Ovary (tissue), 9 donors: Measurements from ENCODE around the gene CYB5RL. TPM values are rescaled to one million over a fixed set of nuclear protein-coding genes. Genes with fewer than 3 reads are reported as not detected.
"Not testable (repeated sequence)": the region's sequence is repeated elsewhere in the genome, so short reads cannot be mapped to it uniquely, and the experiment has no call there.

Experiments
- DNase-seq, 5 donors: peaks; one replicate each; pipeline ENCODE4 v3.0.0-alpha.2; 2019 to 2020
- H3K27ac ChIP-seq, 2 donors: fragments of 200-600 bp; one replicate each; pipeline versions ENCODE4 v1.5.1 to v1.8.0; 2019 to 2022
- H3K27me3 ChIP-seq: fragments of 200-600 bp; one replicate; pipeline ENCODE4 v1.8.0; 2022
- H3K36me3 ChIP-seq: fragments of 200-600 bp; sonication (generic); one replicate; pipeline ENCODE4 v1.5.1; 2019
- H3K4me1 ChIP-seq: one replicate; pipeline ENCODE4 v1.8.1; 2013; ENCODE audit warnings: mild to moderate bottlenecking, moderate library complexity; ENCODE audit not compliant: insufficient read depth
- H3K4me3 ChIP-seq: fragments of 200-600 bp; sonication (generic); one replicate; pipeline ENCODE4 v1.5.1; 2017
- H3K9me3 ChIP-seq, 2 donors: fragments of 200-600 bp in 1 of 2; sonication (generic) in 1 of 2; one replicate each; pipeline versions ENCODE4 v1.5.1 to v1.8.1; 2013 to 2019; ENCODE audit warnings: mild to moderate bottlenecking in 1 of 2, moderate library complexity in 1 of 2
- EP300 ChIP-seq: sonication (generic); formaldehyde crosslinking; IDR thresholded peaks from one replicate; pipeline ENCODE4 v1.6.1; 2017; ENCODE audit warnings: antibody characterized with exemption
- POLR2A ChIP-seq: fragments of 450-650 bp; IDR thresholded peaks from one replicate; pipeline ENCODE4 v1.6.1; 2017; ENCODE audit warnings: antibody characterized with exemption, mild to moderate bottlenecking, moderate library complexity
- WGBS, 3 donors: extraction: QIAGEN DNeasy Blood & Tissue Kit in 1 of 3; methylation state at CpG; one replicate each; pipeline versions ENCODE4 v1.1.5 to v1.1.7; 2013 to 2017; 5-methylcytosine and 5-hydroxymethylcytosine counted together
- intact Hi-C, 4 donors: fragments of 100-400 bp; cut with DNase I; formaldehyde crosslinking; loops; one replicate each; pipeline versions ENCODE4 v1.11.0 to v1.15.1; 2022 to 2023
- polyA plus RNA-seq, 2 donors: library from polyadenylated mRNA; stranded (reverse); fragments of 200-250 nt in 1 of 2; fragments of 350-450 nt in 1 of 2; fragmentation: Illumina TruSeq in 1 of 2; extraction: RNeasy Lipid Tissue Mini Kit (QIAGEN cat#74804) in 1 of 2; gene quantifications; one replicate each; pipeline ENCODE4 v1.2.3, GENCODE V29; 2013 to 2014
- total RNA-seq, 7 donors: library from RNA; depleted of rRNA in 2 of 7; stranded (reverse); fragments of >200 nt in 2 of 7; fragmentation: NEBNext Ultra II Directional in 3 of 7; extraction: Animal tissue kit (Norgen Biotek cat#: 25700) in 3 of 7; gene quantifications; one replicate each; pipeline versions ENCODE4 v1.1.0 to v1.2.4, GENCODE V29; 2016 to 2023
- TF ChIP-seq, protein P1 (sequence below), 3 donors: fragments of 450-650 bp in 2 of 3; fragments of 200-600 bp in 1 of 3; IDR thresholded peaks; one replicate each; pipeline versions ENCODE4 v1.5.1 to v1.8.0; 2016 to 2022; ENCODE audit warnings: antibody characterized with exemption in 3 of 3, mild to moderate bottlenecking in 1 of 3
- donor health status: DM: no; HTN: no; CAD: no; lungs with moderate emphysema.
- donor health status: DM: no; HTN: no; CAD: no.
- donor health status: Bipolar disorder and iron deficiency.
- donor health status: DM: yes; HTN: yes; CAD: no.
- donor health status: DM: no; HTN: no; CAD: no.
- donor health status: DM: yes; HTN: yes; CAD: no.

Gene CYB5RL
- total and polyA plus RNA-seq, 9 donors, result 2.3 to 9.6 (median 7.4) TPM

DNA sequence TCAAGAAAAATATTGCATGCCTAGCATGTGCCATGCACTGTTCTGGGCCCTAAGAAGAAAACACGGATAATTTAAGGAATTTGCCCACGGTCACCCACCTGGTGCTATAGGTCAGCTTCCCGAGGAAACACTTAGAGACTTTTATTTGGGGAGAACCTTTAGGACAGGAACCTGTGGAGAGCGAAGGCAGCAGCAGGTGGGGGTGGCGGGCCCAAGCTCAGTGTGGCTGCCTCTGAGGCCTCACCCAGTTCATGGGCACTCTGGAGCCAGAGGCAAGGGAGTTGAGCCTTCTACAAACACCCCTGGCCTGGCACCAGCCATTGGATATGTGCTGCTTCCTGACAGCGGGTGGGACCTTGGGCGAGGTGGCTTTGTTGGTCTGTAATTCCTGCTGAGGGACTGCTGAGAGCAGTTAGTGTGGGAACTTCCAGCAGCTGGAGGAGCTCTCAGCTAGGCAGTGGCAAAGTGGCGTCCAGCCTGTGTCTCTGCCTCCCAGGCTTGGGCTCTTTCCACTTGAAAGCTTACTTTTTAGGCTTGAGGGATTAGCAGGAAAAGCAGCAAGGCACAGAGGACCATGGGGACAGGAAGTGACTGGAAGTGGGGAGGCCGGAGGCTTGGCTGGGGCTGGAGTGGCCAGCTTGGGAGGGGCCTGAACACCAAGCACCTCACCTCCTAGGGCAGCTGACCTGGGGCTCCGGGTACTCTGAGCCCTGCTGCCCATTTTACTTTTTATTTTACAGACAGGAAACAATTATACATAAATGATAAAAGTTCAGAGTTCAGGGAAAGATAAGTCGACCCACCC, 19.3 kb upstream of the CYB5RL start:
- no peaks in the 10 kb centered on the region for H3K9me3 ChIP-seq
- peak in 1 of 5 donors; percentile 25 for DNase-seq
- peaks cover 14% of the 10 kb centered on the region for H3K4me1 ChIP-seq
- no peaks in the 10 kb centered on the region for H3K36me3 ChIP-seq
- intact Hi-C loops, result loop anchor here in 1 of 4 donors (10.0 kb wide), 1 partner anchor 276 kb away; no protein-coding TSS in a partner anchor
- TF ChIP-seq, protein P1, sequence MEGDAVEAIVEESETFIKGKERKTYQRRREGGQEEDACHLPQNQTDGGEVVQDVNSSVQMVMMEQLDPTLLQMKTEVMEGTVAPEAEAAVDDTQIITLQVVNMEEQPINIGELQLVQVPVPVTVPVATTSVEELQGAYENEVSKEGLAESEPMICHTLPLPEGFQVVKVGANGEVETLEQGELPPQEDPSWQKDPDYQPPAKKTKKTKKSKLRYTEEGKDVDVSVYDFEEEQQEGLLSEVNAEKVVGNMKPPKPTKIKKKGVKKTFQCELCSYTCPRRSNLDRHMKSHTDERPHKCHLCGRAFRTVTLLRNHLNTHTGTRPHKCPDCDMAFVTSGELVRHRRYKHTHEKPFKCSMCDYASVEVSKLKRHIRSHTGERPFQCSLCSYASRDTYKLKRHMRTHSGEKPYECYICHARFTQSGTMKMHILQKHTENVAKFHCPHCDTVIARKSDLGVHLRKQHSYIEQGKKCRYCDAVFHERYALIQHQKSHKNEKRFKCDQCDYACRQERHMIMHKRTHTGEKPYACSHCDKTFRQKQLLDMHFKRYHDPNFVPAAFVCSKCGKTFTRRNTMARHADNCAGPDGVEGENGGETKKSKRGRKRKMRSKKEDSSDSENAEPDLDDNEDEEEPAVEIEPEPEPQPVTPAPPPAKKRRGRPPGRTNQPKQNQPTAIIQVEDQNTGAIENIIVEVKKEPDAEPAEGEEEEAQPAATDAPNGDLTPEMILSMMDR (IDR thresholded peaks at IDR 0.05), result no peak
- no peak for TF ChIP-seq POLR2A
- TF ChIP-seq EP300, result no peak
- WGBS, 3 donors, result 51 to 59% (median 54%) methylated on average over 11 of the region's 11 CpGs
- H3K27ac ChIP-seq, result peak overlapping the region; percentile 45 to 59
- H3K27me3 ChIP-seq, result no peaks in the 10 kb centered on the region
- H3K4me3 ChIP-seq, result no peak overlapping the region

DNA sequence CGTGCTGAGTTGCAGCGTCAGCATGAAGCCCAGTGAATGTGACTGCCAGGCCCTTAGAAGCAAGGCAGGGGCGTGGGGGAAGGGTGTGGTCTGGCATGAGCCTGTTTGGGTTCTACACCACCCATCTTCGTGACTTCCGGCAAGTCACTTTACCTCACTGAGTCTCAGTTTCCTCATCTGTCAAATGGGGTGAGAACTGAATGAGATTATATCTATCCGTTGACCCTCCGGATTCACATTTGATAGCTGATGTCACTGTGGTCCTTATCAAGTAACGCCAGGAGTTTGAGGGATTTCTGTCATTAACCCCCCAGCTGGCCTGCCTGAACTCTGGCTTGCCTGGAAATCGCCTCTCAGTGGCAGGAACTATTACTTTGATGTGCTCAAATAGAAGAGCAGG, 15.7 kb upstream of the CYB5RL start:
- TF ChIP-seq EP300, result no peak
- no peak for TF ChIP-seq POLR2A
- TF ChIP-seq, protein P1 (IDR thresholded peaks at IDR 0.05), result no peak
- DNase-seq, result no peak
- Histone ChIP-seq H3K4me3 (no peak overlapping the region), H3K9me3 (no peaks in the 10 kb centered on the region), H3K4me1 (peaks cover 14% of the 10 kb centered on the region), H3K27ac (no peak overlapping the region), H3K36me3 (no peaks in the 10 kb centered on the region), H3K27me3 (no peaks in the 10 kb centered on the region)
- 91 to 94% (median 93%) methylated on average over 9 of the region's 9 CpGs for WGBS, 3 donors
- intact Hi-C loops, result loop anchor here in 1 of 4 donors (10.0 kb wide), 1 partner anchor 279 kb away; no protein-coding TSS in a partner anchor

DNA sequence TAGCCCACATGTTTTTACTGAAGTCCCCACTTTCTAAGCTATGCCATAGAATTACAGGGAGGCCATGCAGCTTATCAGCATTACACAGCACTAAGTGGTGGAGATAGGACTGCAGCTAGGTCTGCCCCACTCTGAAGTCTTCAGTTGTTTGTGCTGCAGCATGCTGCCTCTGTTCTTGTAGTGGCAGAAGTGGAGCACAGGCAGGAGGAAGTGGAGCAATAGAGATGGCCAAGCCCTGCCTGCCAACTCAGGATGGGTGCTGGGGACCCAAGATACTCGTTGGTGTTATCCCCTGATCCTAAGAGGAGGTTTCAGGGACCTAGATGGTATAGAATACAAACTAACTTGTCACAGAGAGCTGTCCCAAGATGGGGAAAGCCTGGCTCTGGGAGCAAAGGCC, 13.0 kb upstream of the CYB5RL start:
- intact Hi-C loops, result loop anchor here in 1 of 4 donors (10.0 kb wide), 1 partner anchor 282 kb away; no protein-coding TSS in a partner anchor

DNA sequence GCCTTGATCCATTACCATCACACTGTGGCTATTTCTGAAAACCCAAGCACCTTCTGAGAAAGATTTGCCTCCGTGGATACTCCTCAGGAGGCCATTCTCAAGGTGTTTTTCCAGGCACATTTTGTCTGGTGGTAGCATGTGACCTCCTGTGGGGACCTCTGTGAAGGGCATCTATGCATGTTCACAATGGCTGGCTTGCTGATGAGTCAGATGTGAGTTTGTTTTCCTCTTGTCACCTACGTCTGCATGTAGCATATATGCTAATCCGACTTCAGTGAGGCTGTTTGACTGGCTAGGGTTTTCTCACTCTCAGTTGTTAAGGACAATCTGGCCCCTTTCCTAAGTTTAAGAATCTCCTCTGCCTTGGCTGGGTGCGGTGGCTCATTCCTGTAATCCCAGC, 8.1 kb upstream of the CYB5RL start:
- H3K4me3 ChIP-seq, H3K4me1 ChIP-seq, H3K36me3 ChIP-seq, intact Hi-C loops, H3K9me3 ChIP-seq, H3K27ac ChIP-seq, DNase-seq, H3K27me3 ChIP-seq: not testable (repeated sequence)
- 65 to 72% (median 70%) methylated on average over 4 of the region's 4 CpGs for WGBS, 3 donors

More for the DNA sequence above, 13.0 kb upstream of the CYB5RL start:
- Histone ChIP-seq H3K4me1 (no peaks in the 10 kb centered on the region), H3K4me3 (no peak overlapping the region), H3K27ac (no peak overlapping the region), H3K36me3 (no peaks in the 10 kb centered on the region), H3K9me3 (no peaks in the 10 kb centered on the region), H3K27me3 (no peaks in the 10 kb centered on the region)
- WGBS, 3 donors, result 33 to 95% (median 67%) methylated on average over 1 of the region's 1 CpG
- TF ChIP-seq POLR2A, result no peak
- TF ChIP-seq EP300, result no peak
- TF ChIP-seq, protein P1 (IDR thresholded peaks at IDR 0.05), result no peak
- DNase-seq, result no peak

DNA sequence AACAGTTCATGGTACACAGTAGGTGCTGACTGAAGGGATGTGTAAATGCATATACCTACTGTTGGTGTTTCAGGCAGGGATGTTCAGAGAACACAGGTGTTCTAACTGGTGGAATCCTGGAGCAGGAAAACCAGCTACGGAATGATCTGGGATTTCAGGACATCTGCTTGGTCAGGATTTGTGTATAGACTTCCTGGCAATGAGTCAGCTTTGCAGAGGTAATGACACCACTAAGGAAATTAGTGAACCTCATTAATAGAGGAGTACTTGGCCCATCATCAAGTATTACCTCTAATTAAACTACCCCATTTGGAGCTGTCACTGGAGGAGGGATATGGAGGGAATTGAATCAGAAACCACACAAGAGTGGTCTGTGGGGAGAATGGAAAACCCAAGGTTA, 7.5 kb upstream of the CYB5RL start:
- TF ChIP-seq POLR2A (no peak), EP300 (no peak)
- TF ChIP-seq, protein P1 (IDR thresholded peaks at IDR 0.05), result no peak
- H3K4me3 ChIP-seq, result no peak overlapping the region
- H3K27me3 ChIP-seq, result no peaks in the 10 kb centered on the region
- DNase-seq, result no peak
- no peaks in the 10 kb centered on the region for H3K9me3 ChIP-seq
- peaks cover 3% of the 10 kb centered on the region for H3K36me3 ChIP-seq
- H3K27ac ChIP-seq, result no peak overlapping the region
- WGBS, 3 donors, result 5 to 94% (median 77%) methylated on average over 1 of the region's 1 CpG
- H3K4me1 ChIP-seq, result no peaks in the 10 kb centered on the region
- intact Hi-C loops, result no loop called here
